ENCODE data around the gene TMEM273. TPM values are rescaled to one million over a fixed set of nuclear protein-coding genes. Genes with fewer than 3 reads are reported as not detected.

The TMEM273 gene
- total and polyA plus RNA-seq, 2 donors (not counting 1 experiment from before 2014, with no cell fraction given): 0.18 TPM; not detected in 1

DNA sequence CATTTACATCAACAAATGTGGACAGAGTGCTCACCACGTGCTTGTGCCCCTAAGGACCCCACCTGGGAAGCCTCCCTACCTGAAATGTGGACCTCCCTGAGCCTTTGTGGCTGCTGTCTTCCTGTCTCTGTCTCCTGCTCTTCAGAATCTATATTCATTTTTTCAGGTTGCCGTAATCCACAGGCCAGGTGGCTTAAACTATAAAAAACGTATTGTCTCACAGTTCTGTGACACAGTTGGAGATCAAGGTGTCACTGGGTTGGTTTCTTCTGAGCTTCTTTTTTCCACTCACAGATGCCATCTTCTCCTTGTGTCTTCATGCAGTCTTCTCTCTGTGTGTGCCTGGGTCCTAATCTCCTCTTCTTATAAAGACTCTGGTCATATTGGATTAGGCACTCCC is 67.3 kb downstream of the TMEM273 start:
- H4K20me1 ChIP-seq (ENCODE audit: control insufficient read depth, extremely low read depth, insufficient read depth, low read length): no peaks in the 10 kb centered on the region
- H3K4me3 ChIP-seq (replicated peaks in 1 of 4; ENCODE audit: control extremely low read depth in 1 of 4, insufficient read depth in 1 of 4, low read depth in 3 of 4, low read length in 4 of 4): no peak overlapping the region
- TF ChIP-seq, protein P1, sequence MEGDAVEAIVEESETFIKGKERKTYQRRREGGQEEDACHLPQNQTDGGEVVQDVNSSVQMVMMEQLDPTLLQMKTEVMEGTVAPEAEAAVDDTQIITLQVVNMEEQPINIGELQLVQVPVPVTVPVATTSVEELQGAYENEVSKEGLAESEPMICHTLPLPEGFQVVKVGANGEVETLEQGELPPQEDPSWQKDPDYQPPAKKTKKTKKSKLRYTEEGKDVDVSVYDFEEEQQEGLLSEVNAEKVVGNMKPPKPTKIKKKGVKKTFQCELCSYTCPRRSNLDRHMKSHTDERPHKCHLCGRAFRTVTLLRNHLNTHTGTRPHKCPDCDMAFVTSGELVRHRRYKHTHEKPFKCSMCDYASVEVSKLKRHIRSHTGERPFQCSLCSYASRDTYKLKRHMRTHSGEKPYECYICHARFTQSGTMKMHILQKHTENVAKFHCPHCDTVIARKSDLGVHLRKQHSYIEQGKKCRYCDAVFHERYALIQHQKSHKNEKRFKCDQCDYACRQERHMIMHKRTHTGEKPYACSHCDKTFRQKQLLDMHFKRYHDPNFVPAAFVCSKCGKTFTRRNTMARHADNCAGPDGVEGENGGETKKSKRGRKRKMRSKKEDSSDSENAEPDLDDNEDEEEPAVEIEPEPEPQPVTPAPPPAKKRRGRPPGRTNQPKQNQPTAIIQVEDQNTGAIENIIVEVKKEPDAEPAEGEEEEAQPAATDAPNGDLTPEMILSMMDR (conservative IDR thresholded peaks at IDR 0.05 in 1 of 2, IDR thresholded peaks at IDR 0.05 in 1 of 2; ENCODE audit: low read depth in 1 of 2, low read length in 2 of 2): no peak
- TF ChIP-seq EZH2 (IDR thresholded peaks at IDR 0.05; ENCODE audit: low read length, missing control alignments): no peak
- H3K9ac ChIP-seq (ENCODE audit: insufficient read depth, low read length): no peak overlapping the region
- H2AFZ ChIP-seq (ENCODE audit: low read length): no peak overlapping the region
- no peaks in the 10 kb centered on the region for H3K79me2 ChIP-seq (ENCODE audit: control insufficient read depth, insufficient read depth, low read length)
- H3K27ac ChIP-seq (ENCODE audit: insufficient read depth, low read length): no peak overlapping the region
- H3K27me3 ChIP-seq (ENCODE audit: control insufficient read depth, insufficient read depth, low read length): peaks cover 9% of the 10 kb centered on the region
- no peaks in the 10 kb centered on the region for H3K9me3 ChIP-seq (ENCODE audit: control insufficient read depth, insufficient read depth, low read depth, low read length)
- DNase-seq (ENCODE audit: low read depth in 2 of 2): no peak
- no peak overlapping the region for H3K4me2 ChIP-seq (ENCODE audit: extremely low read depth, insufficient read depth, low read length)
- no peaks in the 10 kb centered on the region for H3K4me1 ChIP-seq (ENCODE audit: control insufficient read depth, extremely low read depth, insufficient read depth, low read length)
- H3K36me3 ChIP-seq (ENCODE audit: control insufficient read depth, insufficient read depth, low read length): no peaks in the 10 kb centered on the region

DNA sequence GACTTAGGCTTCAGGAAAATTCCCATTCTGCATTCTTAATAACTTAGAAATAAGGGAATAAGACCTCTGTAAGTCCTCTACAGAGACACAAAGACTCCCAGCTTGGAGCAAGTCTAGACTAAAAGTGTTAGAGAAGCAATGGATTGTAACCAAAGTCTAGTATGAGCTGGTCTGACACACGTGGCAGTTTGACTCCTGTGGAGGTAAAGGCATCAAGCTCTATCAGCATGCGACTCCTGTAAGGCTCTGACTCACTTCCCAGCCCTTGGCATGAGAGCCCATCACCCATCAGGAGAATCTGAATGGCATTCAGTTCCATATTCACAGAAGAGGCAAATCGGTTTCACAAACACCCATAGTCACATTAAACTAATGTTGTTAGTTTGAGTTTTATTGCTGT is 68.4 kb downstream of the TMEM273 start:
- no peaks in the 10 kb centered on the region for H3K9me3 ChIP-seq (ENCODE audit: control insufficient read depth, insufficient read depth, low read depth, low read length)
- H3K4me3 ChIP-seq (replicated peaks in 1 of 4; ENCODE audit: control extremely low read depth in 1 of 4, insufficient read depth in 1 of 4, low read depth in 3 of 4, low read length in 4 of 4): no peak overlapping the region
- TF ChIP-seq, protein P1 (conservative IDR thresholded peaks at IDR 0.05 in 1 of 2, IDR thresholded peaks at IDR 0.05 in 1 of 2; ENCODE audit: low read depth in 1 of 2, low read length in 2 of 2): no peak
- TF ChIP-seq EZH2 (IDR thresholded peaks at IDR 0.05; ENCODE audit: low read length, missing control alignments): no peak
- no peak overlapping the region for H2AFZ ChIP-seq (ENCODE audit: low read length)
- peak in 1 of 2 donors; percentile 57 for DNase-seq (ENCODE audit: low read depth in 2 of 2)
- H3K79me2 ChIP-seq (ENCODE audit: control insufficient read depth, insufficient read depth, low read length): no peaks in the 10 kb centered on the region
- H3K27me3 ChIP-seq (ENCODE audit: control insufficient read depth, insufficient read depth, low read length): peaks cover 9% of the 10 kb centered on the region
- no peaks in the 10 kb centered on the region for H4K20me1 ChIP-seq (ENCODE audit: control insufficient read depth, extremely low read depth, insufficient read depth, low read length)
- H3K9ac ChIP-seq (ENCODE audit: insufficient read depth, low read length): no peak overlapping the region
- no peak overlapping the region for H3K27ac ChIP-seq (ENCODE audit: insufficient read depth, low read length)
- H3K4me1 ChIP-seq (ENCODE audit: control insufficient read depth, extremely low read depth, insufficient read depth, low read length): no peaks in the 10 kb centered on the region
- no peak overlapping the region for H3K4me2 ChIP-seq (ENCODE audit: extremely low read depth, insufficient read depth, low read length)
- no peaks in the 10 kb centered on the region for H3K36me3 ChIP-seq (ENCODE audit: control insufficient read depth, insufficient read depth, low read length)

DNA sequence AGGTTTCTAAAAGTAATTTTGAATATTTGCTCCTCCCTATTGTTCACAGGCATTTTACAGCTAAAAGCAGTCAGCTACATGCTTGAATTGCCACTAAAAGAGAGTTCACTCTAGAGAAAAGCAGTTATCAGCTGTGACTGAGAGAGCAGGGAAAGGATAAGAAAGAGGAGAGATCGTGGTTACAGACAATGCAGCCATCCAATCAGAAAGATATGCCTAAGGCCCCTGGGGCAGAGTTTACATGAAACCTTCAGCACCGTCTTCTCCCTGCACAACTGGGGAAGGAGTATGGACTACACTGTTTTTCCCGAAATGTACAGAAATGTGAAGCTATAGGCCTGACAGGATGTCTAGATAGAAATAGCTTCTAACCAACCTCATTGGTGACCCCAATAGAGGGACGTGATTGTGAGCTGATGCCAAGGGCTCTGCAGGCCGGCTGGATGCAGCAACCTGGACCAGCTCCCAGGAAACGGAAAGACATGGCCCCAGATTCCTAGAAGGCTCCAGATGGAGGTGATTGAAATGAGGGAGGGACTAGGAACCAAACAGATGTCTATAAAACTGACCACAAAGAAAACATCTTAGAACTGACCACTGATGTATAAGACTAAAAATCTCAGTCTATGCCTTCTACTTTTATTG is 69.6 kb downstream of the TMEM273 start:
- DNase-seq (ENCODE audit: low read depth in 2 of 2): no peak
- H3K36me3 ChIP-seq (ENCODE audit: control insufficient read depth, insufficient read depth, low read length): no peaks in the 10 kb centered on the region
- no peak overlapping the region for H3K4me2 ChIP-seq (ENCODE audit: extremely low read depth, insufficient read depth, low read length)
- H2AFZ ChIP-seq (ENCODE audit: low read length): no peak overlapping the region
- no peak overlapping the region for H3K4me3 ChIP-seq (replicated peaks in 1 of 4; ENCODE audit: control extremely low read depth in 1 of 4, insufficient read depth in 1 of 4, low read depth in 3 of 4, low read length in 4 of 4)
- no peak overlapping the region for H3K27ac ChIP-seq (ENCODE audit: insufficient read depth, low read length)
- H4K20me1 ChIP-seq (ENCODE audit: control insufficient read depth, extremely low read depth, insufficient read depth, low read length): no peaks in the 10 kb centered on the region
- H3K27me3 ChIP-seq (ENCODE audit: control insufficient read depth, insufficient read depth, low read length): peaks cover 6% of the 10 kb centered on the region
- no peak overlapping the region for H3K9ac ChIP-seq (ENCODE audit: insufficient read depth, low read length)
- no peaks in the 10 kb centered on the region for H3K9me3 ChIP-seq (ENCODE audit: control insufficient read depth, insufficient read depth, low read depth, low read length)
- TF ChIP-seq, protein P1 (conservative IDR thresholded peaks at IDR 0.05 in 1 of 2, IDR thresholded peaks at IDR 0.05 in 1 of 2; ENCODE audit: low read depth in 1 of 2, low read length in 2 of 2): no peak
- no peak for TF ChIP-seq EZH2 (IDR thresholded peaks at IDR 0.05; ENCODE audit: low read length, missing control alignments)
- no peaks in the 10 kb centered on the region for H3K79me2 ChIP-seq (ENCODE audit: control insufficient read depth, insufficient read depth, low read length)
- H3K4me1 ChIP-seq (ENCODE audit: control insufficient read depth, extremely low read depth, insufficient read depth, low read length): no peaks in the 10 kb centered on the region
